ENCODE data around the gene CLSTN2.

Gene CLSTN2

GRCh38 chr3:140434261-140434905, 499.4 kb downstream of the CLSTN2 start:
- DNase-seq, result peak; percentile 42

- no peak for DNase-seq
These were observed 501.4 kb downstream of the CLSTN2 start for GRCh38 chr3:140436421-140436820.

GRCh38 chr3:140438736-140439470, 503.9 kb downstream of the CLSTN2 start:
- no peak for DNase-seq

- no peak for DNase-seq
These were observed 504.5 kb downstream of the CLSTN2 start for GRCh38 chr3:140439527-140439926.

- DNase-seq, result no peak
These were observed 505.5 kb downstream of the CLSTN2 start for GRCh38 chr3:140440446-140440845.

- no peak for DNase-seq
These were observed 506.0 kb downstream of the CLSTN2 start for GRCh38 chr3:140441006-140441405.

GRCh38 chr3:140442621-140443020, 507.6 kb downstream of the CLSTN2 start:
- no peak for DNase-seq

GRCh38 chr3:140443073-140443472, 508.1 kb downstream of the CLSTN2 start:
- DNase-seq, result no peak

- no peak for DNase-seq
These were observed 508.8 kb downstream of the CLSTN2 start for GRCh38 chr3:140443806-140444205.

GRCh38 chr3:140446734-140447133, 511.7 kb downstream of the CLSTN2 start:
- no peak for DNase-seq

GRCh38 chr3:140447136-140447535, 512.2 kb downstream of the CLSTN2 start:
- no peak for DNase-seq

GRCh38 chr3:140448001-140448400, 513.0 kb downstream of the CLSTN2 start:
- no peak for DNase-seq

- DNase-seq, result no peak
These were observed 514.6 kb downstream of the CLSTN2 start for GRCh38 chr3:140449413-140450256.

- DNase-seq, result no peak
These were observed 518.8 kb downstream of the CLSTN2 start for GRCh38 chr3:140453750-140454149.

- no peak for DNase-seq
These were observed 520.7 kb downstream of the CLSTN2 start for GRCh38 chr3:140455521-140456214.

- no peak for DNase-seq
These were observed 522.0 kb downstream of the CLSTN2 start for GRCh38 chr3:140456974-140457373.

GRCh38 chr3:140459462-140459861, 524.5 kb downstream of the CLSTN2 start:
- no peak for DNase-seq

- no peak for DNase-seq
These were observed 526.3 kb downstream of the CLSTN2 start for GRCh38 chr3:140461250-140461649.

- no peak for DNase-seq
These were observed 528.4 kb downstream of the CLSTN2 start for GRCh38 chr3:140463355-140463754.

- no peak for DNase-seq
These were observed 531.0 kb downstream of the CLSTN2 start for GRCh38 chr3:140465988-140466387.

- DNase-seq, result no peak
These were observed 531.5 kb downstream of the CLSTN2 start for GRCh38 chr3:140466535-140466934.

GRCh38 chr3:140467104-140467577, 532.2 kb downstream of the CLSTN2 start:
- no peak for DNase-seq

GRCh38 chr3:140467796-140468315, 532.9 kb downstream of the CLSTN2 start:
- no peak for DNase-seq

Measured in NCI-H146 (cell line).